Lung (tissue), 12 donors: ENCODE measurements around the gene SPECC1. TPM values are rescaled to one million over a fixed set of nuclear protein-coding genes. Genes with fewer than 3 reads are reported as not detected.

Source experiments
- ATAC-seq: fragments of 200-7000 bp; cut with Tn5 transposase; one replicate; pipeline ENCODE4 v1.9.1; 2020; ENCODE audit warnings: moderate number of reproducible peaks; ENCODE audit not compliant: insufficient read depth, low FRiP score
- DNase-seq, 3 donors: peaks; one replicate each; pipeline ENCODE4 v3.0.0-alpha.2; 2013 to 2017
- H3K27ac ChIP-seq, 2 donors: one replicate each; pipeline ENCODE4 v1.5.1; 2013; ENCODE audit warnings: mild to moderate bottlenecking in 2 of 2, moderate library complexity in 2 of 2, control low read depth in 1 of 2, inconsistent platforms in 1 of 2, low read depth in 1 of 2, low read length in 1 of 2
- H3K27me3 ChIP-seq, 3 donors: one replicate each; pipeline ENCODE4 v1.5.1; 2013; ENCODE audit warnings: low read length in 2 of 3; ENCODE audit not compliant: control insufficient read depth in 3 of 3, insufficient read depth in 3 of 3
- H3K36me3 ChIP-seq, 4 donors: one replicate each; pipeline ENCODE4 v1.5.1; 2013; ENCODE audit warnings: low read length in 4 of 4, mild to moderate bottlenecking in 1 of 4, moderate library complexity in 1 of 4; ENCODE audit not compliant: control insufficient read depth in 4 of 4, insufficient read depth in 4 of 4
- H3K4me1 ChIP-seq, 5 donors: one replicate each; pipeline ENCODE4 v1.5.1; 2013; ENCODE audit warnings: low read length in 5 of 5, mild to moderate bottlenecking in 2 of 5, moderate library complexity in 1 of 5; ENCODE audit not compliant: control insufficient read depth in 5 of 5, insufficient read depth in 5 of 5
- H3K4me3 ChIP-seq: one replicate; pipeline ENCODE4 v1.5.1; 2013; ENCODE audit warnings: mild to moderate bottlenecking, control low read depth, moderate library complexity
- H3K9ac ChIP-seq, 2 donors: one replicate each; pipeline ENCODE4 v1.5.1; 2013; ENCODE audit warnings: low read length in 2 of 2, control low read depth in 1 of 2; ENCODE audit not compliant: insufficient read depth in 1 of 2
- H3K9me3 ChIP-seq, 4 donors: one replicate each; pipeline ENCODE4 v1.5.1; 2013; ENCODE audit warnings: low read length in 3 of 4, mild to moderate bottlenecking in 1 of 4, moderate library complexity in 1 of 4; ENCODE audit not compliant: control insufficient read depth in 4 of 4, insufficient read depth in 3 of 4
- CTCF ChIP-seq: IDR thresholded peaks from 2 replicates; pipeline ENCODE4 v1.5.1; 2012; ENCODE audit warnings: mild to moderate bottlenecking; ENCODE audit errors: control extremely low read depth, extremely low read depth
- WGBS, 2 donors: extraction: QIAGEN DNeasy Blood & Tissue Kit; methylation state at CpG; one replicate each; pipeline ENCODE4 v1.1.7; 2013; 5-methylcytosine and 5-hydroxymethylcytosine counted together
- polyA plus RNA-seq, 2 donors: library from polyadenylated mRNA; stranded (reverse); fragments of 200-250 nt; gene quantifications; one replicate each; pipeline ENCODE4 v1.2.1, GENCODE V29; 2013
- total RNA-seq, 2 donors: library from RNA; depleted of rRNA in 1 of 2; stranded (reverse); fragments of >200 nt in 1 of 2; gene quantifications; one replicate each; pipeline ENCODE4 v1.2.1, GENCODE V29; 2014 to 2021
- donor health status: control.
- donor health status: control.
- donor health status: Bipolar disorder and iron deficiency.
- donor health status: healthy.
- donor health status: DM: yes; HTN: yes; CAD: no.

SPECC1 gene
- total and polyA plus RNA-seq, 4 donors = 8.8 to 27.1 (median 14.7) TPM

GRCh38 chr17:20122254-20122879 lies 113.2 kb downstream of the SPECC1 start:
- ATAC-seq = peak; percentile 41
- Histone ChIP-seq H3K4me1 (peaks cover 0 to 6% (median 0%) of the 10 kb centered on the region in 5 donors), H3K27me3 (no peaks in the 10 kb centered on the region), H3K9me3 (no peaks in the 10 kb centered on the region), H3K4me3 (no peak overlapping the region), H3K9ac (no peak overlapping the region), H3K27ac (no peak overlapping the region), H3K36me3 (no peaks in the 10 kb centered on the region)
- TF ChIP-seq CTCF = no peak
- 77 to 84% methylated on average over 8 of the region's 8 CpGs for WGBS, 2 donors
- no peak for DNase-seq

GRCh38 chr17:20123209-20123608 lies 114.0 kb downstream of the SPECC1 start:
- 62 to 88% methylated on average over 4 of the region's 4 CpGs for WGBS, 2 donors
- ATAC-seq = no peak
- H3K36me3 ChIP-seq = no peaks in the 10 kb centered on the region
- H3K9me3 ChIP-seq = no peaks in the 10 kb centered on the region
- peaks cover 0 to 10% (median 1%) of the 10 kb centered on the region in 5 donors for H3K4me1 ChIP-seq
- H3K9ac ChIP-seq = no peak overlapping the region
- TF ChIP-seq CTCF = no peak
- no peak for DNase-seq
- H3K4me3 ChIP-seq = no peak overlapping the region
- H3K27me3 ChIP-seq = no peaks in the 10 kb centered on the region
- H3K27ac ChIP-seq = no peak overlapping the region

GRCh38 chr17:20125724-20126123 lies 116.6 kb downstream of the SPECC1 start:
- TF ChIP-seq CTCF = no peak
- Histone ChIP-seq H3K9ac (no peak overlapping the region), H3K4me1 (peaks cover 0 to 11% (median 1%) of the 10 kb centered on the region in 5 donors), H3K4me3 (no peak overlapping the region), H3K36me3 (no peaks in the 10 kb centered on the region), H3K9me3 (no peaks in the 10 kb centered on the region), H3K27me3 (no peaks in the 10 kb centered on the region), H3K27ac (no peak overlapping the region)
- 65 to 71% methylated on average over 6 of the region's 6 CpGs for WGBS, 2 donors
- no peak for ATAC-seq
- DNase-seq = no peak
